Measurements from ENCODE around the gene KDM2B.

KDM2B gene

DNA sequence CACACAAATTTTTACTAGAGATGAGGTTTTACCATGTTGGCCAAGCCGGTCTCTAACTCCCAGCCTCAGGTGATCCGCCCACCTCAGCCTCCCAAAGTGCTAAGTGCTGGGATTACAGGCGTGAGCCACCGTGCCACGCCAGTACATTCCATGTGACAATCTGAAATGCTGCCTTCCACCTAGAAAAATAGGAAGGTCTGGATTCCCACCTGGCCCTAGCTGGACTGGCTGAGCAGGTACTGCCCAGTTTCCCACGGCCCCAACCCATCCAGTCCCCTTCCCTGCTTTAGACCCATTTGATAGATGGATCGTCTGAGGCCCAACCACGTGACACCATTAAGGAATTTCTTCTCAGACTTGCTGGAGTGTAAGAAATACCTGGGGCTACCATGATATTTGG is 55.4 kb downstream of the KDM2B start:
- no peak for DNase-seq

- no peak for DNase-seq
These were observed 56.5 kb downstream of the KDM2B start for GRCh38 chr12:121524196-121524916.

GRCh38 chr12:121523741-121524140 is 57.1 kb downstream of the KDM2B start:
- DNase-seq, result no peak

- DNase-seq, result no peak
These were observed 57.9 kb downstream of the KDM2B start for GRCh38 chr12:121522971-121523370.

DNA sequence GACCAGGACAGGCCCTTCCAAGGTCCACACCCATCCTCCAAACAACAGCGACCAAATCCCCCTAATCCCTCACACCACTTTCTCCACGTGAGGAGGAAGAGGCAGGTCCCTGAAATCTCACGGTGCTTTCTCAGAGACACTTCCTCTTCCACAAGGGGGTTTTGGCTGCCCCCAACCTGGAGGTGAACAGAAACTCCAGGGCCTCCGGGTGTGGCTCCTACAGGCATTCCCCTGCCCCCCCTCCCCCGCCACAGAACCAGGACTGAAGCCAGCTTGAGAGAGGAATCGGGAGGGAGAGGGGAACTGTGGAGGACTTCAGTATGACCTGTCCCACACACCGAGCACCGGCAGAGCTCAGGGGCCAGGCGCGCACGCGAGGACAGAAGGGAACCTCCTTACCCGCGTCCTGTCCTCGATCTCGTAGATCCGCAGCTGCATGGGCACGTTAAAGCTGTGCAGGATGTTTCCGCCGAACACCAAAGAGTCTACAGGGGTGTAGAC is 60.2 kb downstream of the KDM2B start:
- no peak for DNase-seq

GRCh38 chr12:121520119-121520518 is 60.7 kb downstream of the KDM2B start:
- no peak for DNase-seq

GRCh38 chr12:121519227-121519626 is 61.6 kb downstream of the KDM2B start:
- DNase-seq, result no peak

DNA sequence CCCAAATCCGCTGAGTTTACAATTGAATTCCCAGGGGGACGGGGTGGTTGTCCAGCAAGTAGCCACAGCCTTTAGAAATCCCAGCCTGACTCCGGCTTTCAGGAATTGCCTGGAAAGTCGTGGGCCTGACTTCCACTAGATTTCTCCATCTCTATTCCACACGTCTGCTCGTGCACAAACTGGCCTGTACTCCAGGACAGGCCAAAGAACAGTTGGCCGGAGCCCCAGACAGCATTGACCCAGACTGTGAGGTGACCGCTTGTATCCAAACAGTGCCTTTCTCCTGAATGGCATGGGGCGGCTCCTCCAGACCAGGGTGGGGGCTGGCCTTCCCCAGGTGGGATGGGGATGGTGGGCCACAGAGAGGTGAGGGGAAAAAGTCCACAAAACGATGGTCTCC is 62.2 kb downstream of the KDM2B start:
- no peak for DNase-seq

- DNase-seq, result no peak
These were observed 64.3 kb downstream of the KDM2B start for GRCh38 chr12:121516437-121517011.

GRCh38 chr12:121515615-121516014 is 65.2 kb downstream of the KDM2B start:
- no peak for DNase-seq

DNA sequence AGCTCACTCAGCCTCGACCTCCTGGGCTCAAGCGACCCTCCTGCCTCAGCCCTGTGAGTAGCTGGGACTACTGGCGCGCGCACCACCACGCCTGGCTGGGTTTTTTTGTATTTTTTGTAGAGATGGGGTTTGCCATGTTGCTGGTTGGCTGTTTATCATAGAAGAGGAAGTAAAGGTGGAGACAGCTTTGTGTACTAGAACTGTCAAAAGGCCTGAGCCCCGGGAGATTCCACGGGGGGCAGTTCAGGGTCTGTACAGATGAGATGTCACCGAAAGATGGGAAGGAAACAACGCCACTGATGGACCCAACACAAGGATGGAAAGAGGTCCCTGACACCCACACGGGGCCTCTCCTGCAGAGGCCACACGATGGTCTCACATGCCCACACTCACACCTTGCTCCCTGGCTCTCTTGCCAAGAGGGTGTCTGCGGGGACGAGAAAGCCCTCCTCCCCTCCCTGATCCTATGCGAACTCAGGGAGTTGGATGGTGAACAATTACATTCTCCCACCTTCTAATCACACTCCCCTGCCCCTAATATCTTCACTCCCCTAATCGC is 66.6 kb downstream of the KDM2B start:
- no peak for DNase-seq

DNA sequence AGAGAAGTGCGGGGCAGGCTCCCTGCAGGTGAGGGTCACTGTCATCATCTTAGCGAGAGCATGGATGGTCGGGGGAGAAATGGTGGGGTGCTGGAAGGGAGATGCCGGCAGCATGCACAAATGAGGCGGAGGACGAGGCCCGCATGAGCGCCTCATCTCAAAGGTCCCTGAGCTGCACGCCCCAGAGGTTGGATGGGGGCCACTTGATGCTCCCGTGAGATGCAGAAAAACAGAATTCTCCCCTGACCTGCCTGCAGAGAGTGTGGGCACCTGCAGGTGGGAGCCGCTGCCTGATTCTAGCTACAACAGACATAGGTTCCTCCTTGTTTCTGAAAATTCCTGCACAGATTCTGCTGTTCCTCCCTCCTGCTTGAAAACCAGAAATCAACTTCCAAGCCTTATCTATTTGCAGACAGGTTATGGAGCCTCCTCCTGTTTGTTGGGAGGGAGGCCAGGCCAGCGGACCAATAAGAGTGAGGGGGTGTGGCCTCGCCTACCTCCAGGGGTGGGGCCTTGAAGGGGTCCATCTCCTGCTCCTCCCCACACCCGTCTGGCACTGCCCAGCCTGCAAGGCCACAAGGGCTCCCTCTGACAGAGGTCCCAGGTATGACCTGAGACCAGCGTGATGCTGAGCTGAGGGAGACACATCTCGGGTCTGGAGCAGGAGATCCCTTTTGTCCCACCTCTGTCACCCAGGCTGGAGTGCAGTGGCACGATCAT is 67.2 kb downstream of the KDM2B start:
- DNase-seq, result no peak

GRCh38 chr12:121512561-121512960 is 68.3 kb downstream of the KDM2B start:
- no peak for DNase-seq

DNA sequence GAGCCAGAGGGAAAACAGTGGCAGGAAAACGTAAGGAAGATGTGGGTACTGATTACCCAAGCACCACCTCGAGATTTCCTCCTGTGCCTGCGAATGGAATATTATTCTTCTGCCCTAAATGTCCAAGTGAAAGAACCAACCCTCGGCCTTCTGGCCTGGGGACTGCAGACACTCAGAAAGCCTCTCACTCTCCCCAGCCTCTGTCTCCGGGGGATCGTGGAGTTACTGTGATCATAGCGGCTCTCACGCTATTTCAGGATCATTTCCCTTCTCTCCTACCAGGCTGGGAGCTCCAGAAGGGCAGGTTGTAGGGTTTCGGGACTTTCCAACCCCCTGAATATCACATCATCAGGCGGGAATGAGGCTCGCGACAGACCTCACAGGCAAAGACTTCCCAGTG is 68.9 kb downstream of the KDM2B start:
- no peak for DNase-seq

GRCh38 chr12:121509339-121509738 is 71.5 kb downstream of the KDM2B start:
- no peak for DNase-seq

- no peak for DNase-seq
These were observed 72.3 kb downstream of the KDM2B start for GRCh38 chr12:121508533-121508932.

- no peak for DNase-seq
These were observed 72.8 kb downstream of the KDM2B start for GRCh38 chr12:121507984-121508383.

GRCh38 chr12:121507245-121507644 is 73.6 kb downstream of the KDM2B start:
- DNase-seq, result no peak

DNA sequence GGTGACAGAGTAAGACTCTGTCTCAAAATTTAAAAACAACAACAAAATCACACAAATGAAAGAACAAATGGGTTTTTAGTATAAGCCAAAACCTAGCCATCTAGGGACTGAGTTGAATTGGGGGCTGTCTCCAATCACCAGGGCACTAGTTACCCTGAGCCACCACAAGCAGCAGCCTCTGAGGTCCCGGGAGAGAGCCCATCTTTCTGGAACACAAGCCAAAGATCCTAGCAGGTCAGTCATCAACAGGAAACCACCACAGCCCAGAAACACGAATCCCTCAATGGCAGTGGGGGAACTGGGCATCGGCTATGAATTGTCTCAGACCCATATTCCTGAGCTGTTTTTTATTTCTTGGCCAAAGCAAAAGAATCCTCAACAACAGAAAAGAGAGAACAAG is 75.3 kb downstream of the KDM2B start:
- DNase-seq, result no peak

DNA sequence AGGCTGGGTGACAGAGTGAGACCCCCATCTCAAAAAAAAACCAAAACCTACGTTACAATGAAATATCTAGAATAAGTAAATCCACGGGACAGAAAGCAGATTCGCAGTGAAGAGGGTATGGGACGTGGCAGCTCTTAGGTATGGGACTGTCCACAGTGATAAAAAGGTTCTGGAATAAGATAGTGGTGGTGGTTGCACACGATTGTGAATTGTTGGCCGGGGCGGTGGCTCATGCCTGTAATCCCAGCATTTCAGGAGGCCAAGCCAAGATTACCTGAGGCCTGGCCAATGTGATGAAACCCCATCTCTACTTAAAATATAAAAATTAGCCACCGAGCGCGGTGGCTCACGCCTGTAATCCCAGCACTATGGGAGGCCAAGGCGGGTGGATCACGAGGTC is 76.3 kb downstream of the KDM2B start:
- DNase-seq, result no peak

DNA sequence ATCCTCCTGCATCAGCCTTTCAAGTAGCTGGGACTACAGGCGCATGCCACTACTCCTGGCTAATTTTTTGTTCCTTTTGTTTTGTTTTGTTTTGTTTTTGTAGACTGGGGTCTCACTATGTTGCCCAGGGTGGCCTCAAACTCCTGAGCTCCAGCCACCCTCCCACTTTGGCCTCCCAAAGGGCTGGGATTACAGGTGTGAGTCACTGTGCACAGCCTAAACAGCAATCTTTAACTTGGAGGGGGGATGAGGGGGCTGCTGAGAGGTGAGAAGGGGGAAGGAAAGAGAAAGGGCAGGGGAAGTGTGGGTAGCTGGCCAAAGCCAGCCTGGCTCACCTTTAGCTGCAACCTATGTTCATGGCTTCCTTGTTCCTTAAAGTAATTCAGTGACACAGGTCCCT is 77.4 kb downstream of the KDM2B start:
- DNase-seq, result no peak

- no peak for DNase-seq
These were observed 78.9 kb downstream of the KDM2B start for GRCh38 chr12:121501946-121502345.

DNA sequence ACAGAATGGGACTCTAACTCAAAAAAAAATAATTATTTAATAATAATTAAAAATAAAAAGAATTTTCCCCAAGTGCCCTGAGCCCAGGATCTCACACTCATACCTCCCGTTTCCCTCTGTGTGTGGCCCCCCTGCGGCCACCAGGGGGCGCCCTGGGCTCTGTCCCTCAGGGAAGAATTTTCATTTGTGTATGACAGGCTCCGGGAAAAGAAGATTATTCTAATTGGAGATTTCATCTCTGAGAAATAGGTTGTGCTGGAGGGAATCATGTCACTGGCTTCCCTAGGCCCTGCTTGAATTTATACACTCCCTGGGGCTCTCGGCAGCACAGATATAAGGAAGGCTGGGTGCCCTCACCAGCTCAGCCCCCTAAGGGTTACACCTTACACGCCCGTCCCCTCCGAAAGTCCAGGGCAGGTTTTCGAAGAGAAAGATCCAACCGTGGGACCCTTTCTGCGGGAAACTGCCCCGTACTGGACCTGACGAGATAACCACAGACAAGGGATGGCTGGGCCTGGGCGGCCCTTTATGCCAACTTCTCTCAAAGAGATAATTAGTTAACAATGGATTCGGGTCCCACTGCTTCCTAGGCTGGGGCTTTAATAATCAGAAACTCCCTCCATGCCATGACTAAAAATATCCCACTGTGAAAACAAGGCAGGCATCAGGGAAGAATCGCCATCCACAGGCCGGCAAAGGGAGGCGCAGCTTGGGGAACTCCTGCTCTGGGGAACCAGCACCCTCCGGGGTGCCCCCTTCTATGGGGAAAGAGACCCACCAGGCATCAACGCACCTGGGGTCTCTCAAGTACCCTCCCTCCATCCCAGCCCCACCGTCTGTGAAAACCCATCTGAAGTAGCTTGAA is 80.7 kb downstream of the KDM2B start:
- peak; percentile 57 for DNase-seq
